Neuronal stem cell (in vitro differentiated cells): ENCODE measurements around the gene RTRAF.

Experiments used
- DNase-seq: peaks from one replicate; pipeline ENCODE4 v3.0.0-alpha.2; 2013; ENCODE audit warnings: low spot score
- H2AFZ ChIP-seq: one replicate; pipeline ENCODE4 v1.6.1; 2013; ENCODE audit warnings: mild to moderate bottlenecking, low read length, inconsistent platforms
- H2AK5ac ChIP-seq: 2 replicates; pipeline ENCODE4 v1.6.1; 2013; ENCODE audit warnings: low read depth, mild to moderate bottlenecking, inconsistent platforms, low read length, moderate library complexity, mixed read lengths
- H2BK120ac ChIP-seq: 2 replicates; pipeline ENCODE4 v1.6.1; 2013; ENCODE audit warnings: low read depth, mild to moderate bottlenecking, inconsistent platforms, low read length, moderate library complexity, mixed read lengths
- H2BK12ac ChIP-seq: one replicate; pipeline ENCODE4 v1.6.1; 2013; ENCODE audit warnings: low read length, inconsistent platforms
- H2BK15ac ChIP-seq: 2 replicates; pipeline ENCODE4 v1.6.1; 2013; ENCODE audit warnings: mild to moderate bottlenecking, low read length, inconsistent platforms, mixed read lengths
- H2BK5ac ChIP-seq: one replicate; pipeline ENCODE4 v1.6.1; 2013; ENCODE audit warnings: inconsistent platforms, mild to moderate bottlenecking, low read length, moderate library complexity
- H3K14ac ChIP-seq: one replicate; pipeline ENCODE4 v1.6.1; 2013; ENCODE audit warnings: low read length, inconsistent platforms
- H3K18ac ChIP-seq: 2 replicates; pipeline ENCODE4 v1.6.1; 2013; ENCODE audit warnings: low read length, inconsistent platforms
- H3K23ac ChIP-seq: 2 replicates; pipeline ENCODE4 v1.6.1; 2013; ENCODE audit warnings: low read depth, mild to moderate bottlenecking, mixed read lengths, low read length, inconsistent platforms; ENCODE audit not compliant: poor library complexity
- H3K27ac ChIP-seq: replicated peaks from 3 replicates; pipeline ENCODE4 v1.5.1; 2013; ENCODE audit warnings: low read length, inconsistent platforms
- H3K27me3 ChIP-seq, 3 experiments: 2 replicates each; pipeline ENCODE4 v1.6.1; 2013; ENCODE audit warnings: low read length in 3 of 3, mild to moderate bottlenecking in 2 of 3, inconsistent platforms in 1 of 3, low read depth in 1 of 3, mixed read lengths in 1 of 3, moderate library complexity in 1 of 3; ENCODE audit not compliant: control insufficient read depth in 3 of 3, insufficient read depth in 3 of 3
- H3K36me3 ChIP-seq, 2 donors: replicated peaks in 1 of 2; 2 replicates each; pipeline ENCODE4 v1.6.1; 2013; ENCODE audit warnings: low read length in 2 of 2; ENCODE audit not compliant: control insufficient read depth in 2 of 2, insufficient read depth in 2 of 2
- H3K4ac ChIP-seq: 2 replicates; pipeline ENCODE4 v1.6.1; 2013; ENCODE audit warnings: inconsistent platforms, mild to moderate bottlenecking, low read length, moderate library complexity
- H3K4me1 ChIP-seq, 2 donors: 1 replicate in 1 of 2; 2 replicates in 1 of 2; pipeline ENCODE4 v1.6.1; 2013; ENCODE audit warnings: low read length in 2 of 2, low read depth in 1 of 2; ENCODE audit not compliant: control insufficient read depth in 2 of 2, insufficient read depth in 1 of 2
- H3K4me2 ChIP-seq: one replicate; pipeline ENCODE4 v1.6.1; 2013; ENCODE audit warnings: mild to moderate bottlenecking, low read length, inconsistent platforms; ENCODE audit not compliant: insufficient read depth, poor library complexity, severe bottlenecking
- H3K4me3 ChIP-seq, 2 donors: 2 replicates each; pipeline ENCODE4 v1.5.1; 2013; ENCODE audit warnings: low read length in 2 of 2, mild to moderate bottlenecking in 2 of 2, inconsistent platforms in 1 of 2, moderate library complexity in 1 of 2
- H3K79me1 ChIP-seq: one replicate; pipeline ENCODE4 v1.6.1; 2013; ENCODE audit warnings: low read depth, mild to moderate bottlenecking, inconsistent platforms, low read length, moderate library complexity
- H3K9ac ChIP-seq: one replicate; pipeline ENCODE4 v1.6.1; 2013; ENCODE audit warnings: mild to moderate bottlenecking, low read depth, low read length, inconsistent platforms; ENCODE audit not compliant: poor library complexity
- H3K9me3 ChIP-seq, 2 donors: replicated peaks in 1 of 2; 2 replicates each; pipeline versions ENCODE3 to v1.6.1; 2013; ENCODE audit warnings: low read length in 2 of 2, mild to moderate bottlenecking in 2 of 2, inconsistent platforms in 1 of 2, low read depth in 1 of 2, mixed read lengths in 1 of 2, moderate library complexity in 1 of 2; ENCODE audit not compliant: control insufficient read depth in 2 of 2, insufficient read depth in 1 of 2
- H4K8ac ChIP-seq: one replicate; pipeline ENCODE4 v1.6.1; 2013; ENCODE audit warnings: low read depth, mild to moderate bottlenecking, inconsistent platforms, low read length, moderate library complexity
- H4K91ac ChIP-seq: one replicate; pipeline ENCODE4 v1.6.1; 2013; ENCODE audit warnings: low read length, low read depth, mild to moderate bottlenecking, inconsistent platforms; ENCODE audit not compliant: poor library complexity
- WGBS, 2 donors: extraction: QIAGEN DNeasy Blood & Tissue Kit; methylation state at CpG; one replicate each; pipeline ENCODE4 v1.1.7; 2013; ENCODE audit warnings: missing lambda C conversion rate in 2 of 2, mixed read lengths in 1 of 2; ENCODE audit not compliant: insufficient read length in 2 of 2, insufficient replicate concordance in 1 of 2; ENCODE audit errors: extremely low coverage in 2 of 2; 5-methylcytosine and 5-hydroxymethylcytosine counted together

RTRAF gene

GRCh38 chr14:52033101-52033642, 43.8 kb downstream of the RTRAF start:
- DNase-seq: no peak
- no peak overlapping the region for H4K8ac ChIP-seq
- H3K27me3 ChIP-seq: no peaks in the 10 kb centered on the region
- no peaks in the 10 kb centered on the region for H3K79me1 ChIP-seq
- no peak overlapping the region for H2AK5ac ChIP-seq
- H2AFZ ChIP-seq: no peak overlapping the region
- no peak overlapping the region for H3K4ac ChIP-seq
- WGBS, 2 donors: no CpG with 5 or more reads among the region's 10 CpGs
- no peak overlapping the region for H3K18ac ChIP-seq
- H3K36me3 ChIP-seq: peaks cover 0 to 19% of the 10 kb centered on the region in 2 donors
- no peak overlapping the region for H4K91ac ChIP-seq
- no peak overlapping the region for H3K14ac ChIP-seq
- no peak overlapping the region for H3K23ac ChIP-seq
- no peak overlapping the region for H2BK15ac ChIP-seq
- no peak overlapping the region for H3K4me3 ChIP-seq
- no peak overlapping the region for H2BK5ac ChIP-seq
- no peak overlapping the region for H2BK12ac ChIP-seq
- no peak overlapping the region for H3K4me2 ChIP-seq
- H3K4me1 ChIP-seq: peaks cover 0 to 4% of the 10 kb centered on the region in 2 donors
- no peak overlapping the region for H2BK120ac ChIP-seq
- no peaks in the 10 kb centered on the region for H3K9me3 ChIP-seq
- no peak overlapping the region for H3K9ac ChIP-seq
- H3K27ac ChIP-seq: no peak overlapping the region

GRCh38 chr14:52039124-52039815, 49.9 kb downstream of the RTRAF start:
- Histone ChIP-seq H3K27me3 (no peaks in the 10 kb centered on the region), H3K23ac (peak overlapping the region; percentile 3), H2AK5ac (no peak overlapping the region), H4K91ac (no peak overlapping the region), H3K79me1 (no peaks in the 10 kb centered on the region), H3K9ac (peak overlapping the region; percentile 50), H3K36me3 (peaks cover 1 to 49% of the 10 kb centered on the region in 2 donors), H4K8ac (peak overlapping the region; percentile 84), H3K4me1 (no peaks in the 10 kb centered on the region), H2BK12ac (no peak overlapping the region), H2BK15ac (no peak overlapping the region), H3K4me3 (no peak overlapping the region), H2BK120ac (no peak overlapping the region), H3K18ac (no peak overlapping the region), H3K27ac (no peak overlapping the region), H3K4me2 (no peak overlapping the region), H3K4ac (no peak overlapping the region), H3K14ac (no peak overlapping the region), H2BK5ac (no peak overlapping the region), H3K9me3 (no peaks in the 10 kb centered on the region), H2AFZ (no peak overlapping the region)
- DNase-seq: no peak
- WGBS, 2 donors: no CpG with 5 or more reads among the region's 7 CpGs

GRCh38 chr14:52040598-52040997, 51.3 kb downstream of the RTRAF start:
- Histone ChIP-seq H3K4me3 (no peak overlapping the region), H3K4me1 (no peaks in the 10 kb centered on the region), H2AFZ (no peak overlapping the region), H3K14ac (no peak overlapping the region), H2BK120ac (no peak overlapping the region), H2BK15ac (no peak overlapping the region), H3K4ac (no peak overlapping the region), H3K18ac (no peak overlapping the region), H2AK5ac (no peak overlapping the region), H2BK12ac (no peak overlapping the region), H3K4me2 (no peak overlapping the region), H3K27ac (no peak overlapping the region), H3K9ac (no peak overlapping the region), H3K79me1 (no peaks in the 10 kb centered on the region), H3K23ac (no peak overlapping the region), H2BK5ac (no peak overlapping the region), H3K27me3 (no peaks in the 10 kb centered on the region), H3K36me3 (peaks cover 1 to 49% of the 10 kb centered on the region in 2 donors), H3K9me3 (no peaks in the 10 kb centered on the region), H4K91ac (no peak overlapping the region), H4K8ac (no peak overlapping the region)
- WGBS, 2 donors: no CpG with 5 or more reads among the region's 7 CpGs
- DNase-seq: no peak

GRCh38 chr14:52042371-52043289, 53.3 kb downstream of the RTRAF start:
- no peaks in the 10 kb centered on the region for H3K27me3 ChIP-seq
- no peak overlapping the region for H3K4me2 ChIP-seq
- no peaks in the 10 kb centered on the region for H3K4me1 ChIP-seq
- no peaks in the 10 kb centered on the region for H3K9me3 ChIP-seq
- H3K4me3 ChIP-seq: no peak overlapping the region
- no peak overlapping the region for H2AFZ ChIP-seq
- H3K14ac ChIP-seq: no peak overlapping the region
- no peaks in the 10 kb centered on the region for H3K79me1 ChIP-seq
- H3K18ac ChIP-seq: no peak overlapping the region
- no peak for DNase-seq
- WGBS, 2 donors: no CpG with 5 or more reads among the region's 8 CpGs
- no peak overlapping the region for H3K4ac ChIP-seq
- no peak overlapping the region for H2BK15ac ChIP-seq
- H4K8ac ChIP-seq: no peak overlapping the region
- no peak overlapping the region for H2AK5ac ChIP-seq
- H2BK120ac ChIP-seq: no peak overlapping the region
- H3K27ac ChIP-seq: no peak overlapping the region
- H4K91ac ChIP-seq: no peak overlapping the region
- H3K23ac ChIP-seq: no peak overlapping the region
- no peak overlapping the region for H2BK12ac ChIP-seq
- no peak overlapping the region for H3K9ac ChIP-seq
- H3K36me3 ChIP-seq: peaks cover 1 to 42% of the 10 kb centered on the region in 2 donors
- no peak overlapping the region for H2BK5ac ChIP-seq
